ENCODE results near the gene SKP1.

SKP1 gene

DNA sequence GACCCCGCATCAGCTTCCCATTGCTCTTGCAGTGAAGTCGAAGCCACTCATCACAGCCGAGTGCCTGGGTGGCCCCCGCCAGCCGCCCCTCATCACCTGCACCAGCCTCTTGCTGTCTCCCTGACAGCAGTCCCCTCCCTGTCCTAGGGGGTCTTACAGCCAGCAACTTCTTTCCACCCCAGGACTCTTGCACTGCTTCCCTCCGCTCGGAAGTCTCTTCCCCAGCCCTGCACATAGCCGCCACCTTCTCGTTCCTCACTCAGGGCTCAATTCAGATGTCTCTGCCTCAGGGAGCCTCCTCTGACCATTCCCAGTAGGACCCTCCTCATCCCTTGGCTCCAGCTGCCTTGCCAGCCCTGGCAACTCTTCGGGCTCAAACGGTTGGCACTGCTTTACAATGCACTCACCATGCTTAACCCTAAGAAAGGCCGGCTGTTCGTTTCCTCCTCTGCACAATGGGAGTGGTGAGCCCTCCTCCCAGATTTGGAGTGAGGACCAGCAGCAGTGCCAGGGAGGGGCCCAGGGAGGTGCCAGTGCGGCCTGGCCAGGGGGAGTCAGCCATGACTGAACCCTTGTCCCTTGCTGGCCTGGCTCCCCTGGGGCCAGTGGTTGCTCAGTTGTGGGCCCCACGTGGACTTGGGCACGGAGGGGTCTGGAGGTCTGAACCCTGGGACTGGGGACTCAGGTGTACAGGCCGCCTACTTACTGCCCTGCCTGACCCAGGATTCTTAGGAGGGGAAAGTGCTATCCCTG lies 56.2 kb downstream of the SKP1 start:
- TF ChIP-seq, protein P1, sequence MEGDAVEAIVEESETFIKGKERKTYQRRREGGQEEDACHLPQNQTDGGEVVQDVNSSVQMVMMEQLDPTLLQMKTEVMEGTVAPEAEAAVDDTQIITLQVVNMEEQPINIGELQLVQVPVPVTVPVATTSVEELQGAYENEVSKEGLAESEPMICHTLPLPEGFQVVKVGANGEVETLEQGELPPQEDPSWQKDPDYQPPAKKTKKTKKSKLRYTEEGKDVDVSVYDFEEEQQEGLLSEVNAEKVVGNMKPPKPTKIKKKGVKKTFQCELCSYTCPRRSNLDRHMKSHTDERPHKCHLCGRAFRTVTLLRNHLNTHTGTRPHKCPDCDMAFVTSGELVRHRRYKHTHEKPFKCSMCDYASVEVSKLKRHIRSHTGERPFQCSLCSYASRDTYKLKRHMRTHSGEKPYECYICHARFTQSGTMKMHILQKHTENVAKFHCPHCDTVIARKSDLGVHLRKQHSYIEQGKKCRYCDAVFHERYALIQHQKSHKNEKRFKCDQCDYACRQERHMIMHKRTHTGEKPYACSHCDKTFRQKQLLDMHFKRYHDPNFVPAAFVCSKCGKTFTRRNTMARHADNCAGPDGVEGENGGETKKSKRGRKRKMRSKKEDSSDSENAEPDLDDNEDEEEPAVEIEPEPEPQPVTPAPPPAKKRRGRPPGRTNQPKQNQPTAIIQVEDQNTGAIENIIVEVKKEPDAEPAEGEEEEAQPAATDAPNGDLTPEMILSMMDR (IDR thresholded peaks at IDR 0.05; ENCODE audit: control insufficient read depth, insufficient read depth, low read depth, low read length, missing control alignments), result no peak
- DNase-seq (ENCODE audit: low read depth), result no peak

DNA sequence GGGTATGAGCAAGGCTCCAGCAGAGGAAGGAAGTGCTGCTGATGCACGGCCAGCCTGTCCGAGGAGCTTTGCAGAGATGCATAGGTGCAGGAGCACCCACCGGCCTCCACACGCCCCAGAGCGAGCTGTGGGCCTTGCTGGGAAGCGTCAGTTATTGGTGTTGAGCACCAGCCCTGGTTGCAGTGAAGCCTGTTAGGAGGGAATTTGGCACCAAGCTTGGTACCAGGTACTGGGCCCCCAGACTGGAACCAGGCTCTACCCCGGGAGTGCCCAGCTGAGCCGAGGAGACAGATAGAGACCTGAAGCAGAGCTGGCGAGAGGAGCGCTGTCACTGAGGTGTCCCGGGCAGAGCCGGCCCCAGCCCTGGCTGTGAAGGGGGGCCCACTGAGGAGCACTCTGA lies 57.0 kb downstream of the SKP1 start:
- H3K4me3 ChIP-seq (ENCODE audit: control insufficient read depth, low read depth, low read length), result no peak overlapping the region
- DNase-seq (ENCODE audit: low read depth), result no peak
- TF ChIP-seq, protein P1 (IDR thresholded peaks at IDR 0.05; ENCODE audit: control insufficient read depth, insufficient read depth, low read depth, low read length, missing control alignments), result no peak

More for the DNA sequence above, 56.2 kb downstream of the SKP1 start:
- H3K4me3 ChIP-seq (ENCODE audit: control insufficient read depth, low read depth, low read length), result no peak overlapping the region

DNA sequence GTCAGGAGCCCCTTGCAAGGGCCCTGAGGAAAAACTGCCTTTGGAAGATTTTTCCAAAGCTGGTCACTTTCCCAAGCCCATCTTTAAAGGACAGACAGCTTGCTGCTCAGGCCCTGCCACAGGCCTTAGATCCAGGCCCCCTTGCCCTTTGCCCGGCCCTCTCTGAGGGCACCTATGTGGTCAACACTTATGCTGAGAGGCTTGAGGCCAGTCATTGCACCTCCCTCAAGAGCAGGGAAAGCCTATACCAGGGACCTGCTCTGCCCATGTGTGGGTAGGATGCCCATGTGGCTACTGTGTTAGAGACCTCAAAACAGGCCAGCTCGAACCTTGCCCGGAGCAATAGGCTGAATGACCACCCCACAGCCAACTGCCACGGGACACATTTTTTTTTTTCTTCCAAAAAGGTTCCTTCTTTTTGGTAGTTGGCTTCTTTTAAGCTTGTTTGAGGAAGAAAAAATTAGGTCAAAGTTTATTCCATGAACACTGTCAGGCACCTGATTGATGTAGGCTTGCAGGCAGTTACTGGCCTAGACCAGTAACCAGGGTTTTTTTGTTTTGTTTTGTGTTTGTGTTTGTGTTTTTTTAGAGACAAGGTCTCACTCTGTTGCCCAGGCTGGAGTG lies 58.4 kb downstream of the SKP1 start:
- no peak overlapping the region for H3K4me3 ChIP-seq (ENCODE audit: control insufficient read depth, low read depth, low read length)
- TF ChIP-seq, protein P1 (IDR thresholded peaks at IDR 0.05; ENCODE audit: control insufficient read depth, insufficient read depth, low read depth, low read length, missing control alignments), result no peak
- no peak for DNase-seq (ENCODE audit: low read depth)

DNA sequence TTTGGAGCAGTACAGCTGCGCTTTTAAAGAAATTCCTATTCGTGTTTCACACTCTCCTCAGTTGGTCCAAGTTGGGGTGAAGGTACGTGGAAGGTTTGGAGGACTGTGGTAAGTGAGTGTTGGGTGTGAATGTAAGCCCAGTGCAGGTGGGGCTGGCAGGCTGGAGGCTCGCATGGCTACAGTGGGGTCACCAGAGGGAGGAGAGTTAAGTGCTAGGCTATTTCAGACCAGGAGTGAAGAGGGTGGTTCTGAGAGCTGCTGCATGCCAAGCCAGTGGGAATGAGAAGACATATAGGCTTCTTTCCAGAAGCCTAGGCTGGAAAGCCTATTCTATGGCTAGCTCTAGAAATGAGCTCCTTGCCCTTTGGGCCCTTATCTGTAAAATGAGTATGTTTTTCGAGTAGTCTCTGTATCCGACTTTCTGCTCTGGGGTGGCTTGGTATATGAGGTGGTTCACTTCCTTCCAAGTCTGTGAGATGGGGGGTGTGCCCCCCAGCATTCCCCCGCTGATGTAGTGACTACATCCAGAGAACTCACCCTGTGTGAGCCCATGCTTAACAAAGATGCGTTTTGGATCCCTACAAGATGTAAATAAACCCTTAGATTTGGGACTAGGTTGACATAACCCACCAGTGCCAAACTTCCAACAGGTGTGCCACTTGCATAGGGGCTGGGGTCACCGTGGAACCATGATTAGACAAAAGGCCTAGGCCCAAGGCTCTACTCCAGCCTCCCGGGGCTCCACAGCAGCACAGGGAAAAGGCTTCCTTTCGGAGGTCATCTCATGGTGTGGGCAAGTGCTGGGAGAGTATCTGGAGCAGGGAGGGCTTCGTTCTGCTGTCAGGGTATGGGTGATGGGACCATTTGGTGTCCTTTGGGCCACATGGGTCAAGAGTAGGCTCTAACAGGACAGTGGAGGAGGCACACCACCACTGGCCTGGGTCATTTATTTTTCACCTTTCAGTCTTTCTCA lies 59.7 kb downstream of the SKP1 start:
- TF ChIP-seq, protein P1 (IDR thresholded peaks at IDR 0.05; ENCODE audit: control insufficient read depth, insufficient read depth, low read depth, low read length, missing control alignments), result no peak
- H3K4me3 ChIP-seq (ENCODE audit: control insufficient read depth, low read depth, low read length), result no peak overlapping the region
- DNase-seq (ENCODE audit: low read depth), result no peak

DNA sequence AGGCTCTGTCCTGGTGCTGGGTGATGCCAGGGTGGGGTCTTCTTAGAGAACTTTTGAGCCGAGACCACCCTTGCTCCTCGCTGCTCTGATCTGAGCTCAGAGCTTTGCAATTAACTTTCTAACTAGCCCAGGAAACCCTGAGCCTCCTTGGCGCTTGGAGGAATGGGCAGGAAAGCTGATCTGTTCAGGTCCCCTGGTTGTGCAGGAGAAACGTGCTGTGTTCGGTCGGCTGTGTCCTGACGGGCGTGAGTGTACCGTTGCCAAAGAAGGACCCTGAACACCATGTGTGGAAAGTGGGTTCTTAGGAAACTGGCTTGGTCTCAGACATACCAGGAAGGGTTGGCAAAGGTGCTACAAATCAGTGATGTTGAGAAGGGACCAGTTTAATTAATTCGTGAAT lies 60.5 kb downstream of the SKP1 start:
- TF ChIP-seq, protein P1 (IDR thresholded peaks at IDR 0.05; ENCODE audit: control insufficient read depth, insufficient read depth, low read depth, low read length, missing control alignments), result no peak
- no peak for DNase-seq (ENCODE audit: low read depth)
- H3K4me3 ChIP-seq (ENCODE audit: control insufficient read depth, low read depth, low read length), result no peak overlapping the region

DNA sequence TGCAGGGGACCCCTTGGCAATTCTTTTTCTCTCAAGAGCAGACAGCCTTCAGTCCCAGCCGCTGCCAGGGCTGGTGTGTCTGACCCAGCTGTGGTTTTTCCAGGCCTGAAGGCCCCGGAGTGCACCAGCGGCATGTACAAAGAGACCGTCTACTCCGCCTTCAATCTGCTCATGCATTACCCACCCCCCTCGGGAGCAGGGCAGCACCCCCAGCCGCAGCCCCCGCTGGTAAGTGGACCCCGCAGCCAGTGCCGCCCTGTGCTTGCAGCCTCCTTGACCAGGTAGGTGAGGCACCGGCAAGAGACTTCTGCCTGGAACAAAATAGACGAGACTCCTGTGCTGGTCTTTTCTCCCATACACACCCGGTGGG lies 61.0 kb downstream of the SKP1 start:
- no peak for DNase-seq (ENCODE audit: low read depth)
- TF ChIP-seq, protein P1 (IDR thresholded peaks at IDR 0.05; ENCODE audit: control insufficient read depth, insufficient read depth, low read depth, low read length, missing control alignments), result no peak
- no peak overlapping the region for H3K4me3 ChIP-seq (ENCODE audit: control insufficient read depth, low read depth, low read length)

Data from AG09309 (cell line).